ENCODE results near the gene PTPRU.

DNA sequence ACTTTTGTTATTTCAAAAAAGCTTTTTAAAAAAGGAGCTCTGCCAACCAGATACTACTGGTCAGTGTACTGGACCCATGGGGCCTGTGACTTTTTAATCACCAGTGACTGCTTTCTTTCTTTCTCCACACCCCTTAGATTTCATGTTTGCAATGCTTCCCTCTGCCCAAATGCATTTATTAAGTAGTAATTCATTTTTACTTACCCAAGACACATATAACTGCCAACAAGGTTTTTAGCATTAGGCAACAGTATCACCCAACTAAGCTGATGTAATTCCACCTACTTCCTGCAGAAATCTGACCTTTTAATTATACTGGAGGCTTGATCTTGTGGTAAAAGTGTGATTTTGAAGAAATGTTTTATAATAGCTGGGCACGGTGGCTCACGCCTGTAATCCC, 18.1 kb upstream of the PTPRU start:
- TF ChIP-seq, protein P1, sequence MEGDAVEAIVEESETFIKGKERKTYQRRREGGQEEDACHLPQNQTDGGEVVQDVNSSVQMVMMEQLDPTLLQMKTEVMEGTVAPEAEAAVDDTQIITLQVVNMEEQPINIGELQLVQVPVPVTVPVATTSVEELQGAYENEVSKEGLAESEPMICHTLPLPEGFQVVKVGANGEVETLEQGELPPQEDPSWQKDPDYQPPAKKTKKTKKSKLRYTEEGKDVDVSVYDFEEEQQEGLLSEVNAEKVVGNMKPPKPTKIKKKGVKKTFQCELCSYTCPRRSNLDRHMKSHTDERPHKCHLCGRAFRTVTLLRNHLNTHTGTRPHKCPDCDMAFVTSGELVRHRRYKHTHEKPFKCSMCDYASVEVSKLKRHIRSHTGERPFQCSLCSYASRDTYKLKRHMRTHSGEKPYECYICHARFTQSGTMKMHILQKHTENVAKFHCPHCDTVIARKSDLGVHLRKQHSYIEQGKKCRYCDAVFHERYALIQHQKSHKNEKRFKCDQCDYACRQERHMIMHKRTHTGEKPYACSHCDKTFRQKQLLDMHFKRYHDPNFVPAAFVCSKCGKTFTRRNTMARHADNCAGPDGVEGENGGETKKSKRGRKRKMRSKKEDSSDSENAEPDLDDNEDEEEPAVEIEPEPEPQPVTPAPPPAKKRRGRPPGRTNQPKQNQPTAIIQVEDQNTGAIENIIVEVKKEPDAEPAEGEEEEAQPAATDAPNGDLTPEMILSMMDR (IDR thresholded peaks at IDR 0.05; ENCODE audit: low read depth, low read length, poor library complexity, severe bottlenecking): no peak
- TF ChIP-seq EZH2phosphoT487 (IDR thresholded peaks at IDR 0.05; ENCODE audit: borderline replicate concordance, low read length): no peak
